HG02588 (cell line): ENCODE data around the gene PDLIM3.
"Not testable (repeated sequence)": the region's sequence is repeated elsewhere in the genome, so short reads cannot be mapped to it uniquely, and the experiment has no call there.

Experiments used
- ATAC-seq: cut with Tn5 transposase; IDR thresholded peaks from one replicate; pipeline ENCODE4 v1.9.1; 2021; ENCODE audit warnings: mild to moderate bottlenecking, moderate library complexity; ENCODE audit not compliant: unreplicated experiment

The PDLIM3 gene

GRCh38 chr4:185554365-185555126 lies 19.2 kb upstream of the PDLIM3 start:
- ATAC-seq = no peak

GRCh38 chr4:185552254-185552653 lies 16.9 kb upstream of the PDLIM3 start:
- ATAC-seq = no peak

DNA sequence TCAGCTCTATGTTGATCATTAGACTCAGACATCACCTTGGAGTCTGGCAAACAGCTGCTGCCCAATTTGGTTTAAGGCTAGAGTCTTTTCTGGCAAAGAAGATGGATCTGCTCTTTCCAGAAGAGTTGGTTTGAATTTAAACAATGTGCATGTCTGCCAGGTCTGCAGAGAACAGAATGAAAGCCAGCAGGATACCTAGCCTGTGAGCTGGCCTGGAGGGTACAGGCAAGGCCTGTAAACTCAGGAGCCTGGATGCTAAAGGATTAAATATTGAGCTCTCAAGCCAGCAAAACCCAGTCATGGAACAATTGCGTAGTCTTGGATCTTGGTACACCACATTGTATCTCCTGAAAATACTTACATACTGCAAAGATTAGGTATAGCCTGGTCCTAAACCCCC lies 15.6 kb upstream of the PDLIM3 start:
- no peak for ATAC-seq

DNA sequence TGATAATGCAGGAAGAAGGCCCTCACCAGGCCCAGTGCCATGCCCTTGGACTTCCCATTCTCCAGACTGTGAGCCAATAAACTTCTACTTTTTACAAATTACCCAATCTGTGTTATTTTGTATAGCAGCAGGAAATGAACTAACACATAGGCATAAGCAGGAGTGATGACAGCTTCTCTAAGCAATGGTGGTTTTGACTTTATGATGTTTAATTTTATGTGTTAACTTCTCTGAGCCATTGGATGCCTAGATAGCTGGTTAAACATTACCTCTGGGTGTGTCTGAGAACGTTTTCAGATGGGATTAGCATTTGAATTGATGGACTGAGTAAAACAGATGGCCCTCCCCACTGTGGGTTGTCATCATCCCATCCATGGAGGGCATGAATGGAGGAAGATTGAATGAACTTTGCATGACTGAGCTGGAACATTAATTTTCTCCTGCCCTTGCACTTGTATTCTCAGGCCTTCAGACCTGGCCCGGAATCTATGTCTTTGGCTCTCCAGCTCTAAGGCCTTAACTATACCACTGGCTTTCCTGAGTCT lies 13.9 kb upstream of the PDLIM3 start:
- ATAC-seq = no peak

DNA sequence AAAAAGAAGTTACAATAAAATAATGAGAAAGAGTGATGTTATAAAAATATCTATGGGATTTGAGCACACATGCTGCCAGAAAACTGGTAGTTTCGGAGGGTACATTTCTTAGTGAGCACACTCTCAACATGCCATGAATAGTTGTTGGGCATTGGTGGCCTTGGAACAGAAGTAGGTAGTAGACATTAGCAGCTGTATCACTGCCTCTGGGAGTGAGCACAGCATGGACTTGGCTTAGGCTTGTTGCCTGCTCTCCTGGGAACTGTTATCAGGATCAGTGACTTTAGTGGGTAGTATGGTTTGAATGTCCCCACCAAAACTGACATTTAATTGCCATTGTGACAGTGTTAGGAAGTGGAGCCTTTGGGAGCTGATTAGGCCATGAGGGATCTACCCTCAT lies 13.3 kb upstream of the PDLIM3 start:
- no peak for ATAC-seq

GRCh38 chr4:185546335-185546734 lies 11.0 kb upstream of the PDLIM3 start:
- ATAC-seq = no peak

DNA sequence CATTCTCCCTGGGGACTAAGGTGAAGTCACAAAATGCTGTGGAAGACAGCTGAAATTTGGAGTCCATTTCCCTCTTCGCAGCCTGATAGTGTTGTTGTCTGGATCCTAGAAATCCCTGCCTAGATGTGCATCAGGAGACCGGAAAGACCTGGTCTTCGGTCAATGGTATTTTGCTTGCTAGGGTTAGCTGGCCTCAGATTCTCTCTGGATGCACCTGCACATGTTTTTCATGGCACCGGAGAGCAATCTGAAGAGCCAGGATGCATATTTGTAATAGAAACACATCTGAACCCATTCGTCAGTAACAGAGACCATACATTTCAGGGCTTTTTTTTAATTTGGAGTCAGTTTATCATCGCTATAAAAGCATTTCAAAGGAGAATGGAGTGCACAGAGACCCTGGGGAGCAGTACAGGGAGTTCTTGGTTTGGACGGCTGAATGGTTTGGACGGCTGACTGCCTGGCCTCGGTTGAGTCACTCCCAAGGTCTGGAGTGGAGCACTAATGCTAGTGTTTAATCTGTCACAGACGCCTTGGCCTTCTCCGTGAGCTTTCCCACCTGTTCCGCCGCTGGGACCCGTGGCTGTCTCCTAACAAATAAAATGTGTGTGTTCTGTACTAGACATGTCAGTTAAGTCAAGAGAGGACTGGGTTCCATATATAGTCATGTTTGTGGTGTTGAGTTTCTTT lies 7.5 kb upstream of the PDLIM3 start:
- no peak for ATAC-seq

GRCh38 chr4:185541251-185541727 lies 6.0 kb upstream of the PDLIM3 start:
- ATAC-seq = no peak

GRCh38 chr4:185540487-185541120 lies 5.3 kb upstream of the PDLIM3 start:
- no peak for ATAC-seq

GRCh38 chr4:185540040-185540439 lies 4.7 kb upstream of the PDLIM3 start:
- no peak for ATAC-seq

GRCh38 chr4:185538806-185539205 lies 3.5 kb upstream of the PDLIM3 start:
- no peak for ATAC-seq

GRCh38 chr4:185536411-185536709 lies 1.1 kb upstream of the PDLIM3 start:
- ATAC-seq = no peak

GRCh38 chr4:185535612-185536410 lies 504 bp upstream of the PDLIM3 start:
- ATAC-seq = no peak

DNA sequence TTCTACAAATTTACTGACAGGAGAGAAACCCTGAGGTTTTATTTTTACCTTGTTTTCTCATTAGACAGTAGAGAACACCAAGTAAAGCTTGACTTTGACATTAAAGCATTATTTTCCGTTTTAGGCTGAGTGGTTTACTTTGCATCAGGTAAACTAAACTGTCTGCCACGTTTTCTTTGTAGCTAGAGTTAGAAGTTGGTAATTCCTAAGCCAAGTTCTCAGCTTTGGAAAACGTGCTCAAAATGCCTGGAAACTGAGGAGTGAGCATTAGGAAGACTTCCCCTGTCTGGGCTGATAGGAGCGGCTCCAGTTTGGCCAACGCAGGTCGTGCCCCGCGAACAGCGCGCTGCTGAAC lies 819 bp downstream of the PDLIM3 start:
- no peak for ATAC-seq

DNA sequence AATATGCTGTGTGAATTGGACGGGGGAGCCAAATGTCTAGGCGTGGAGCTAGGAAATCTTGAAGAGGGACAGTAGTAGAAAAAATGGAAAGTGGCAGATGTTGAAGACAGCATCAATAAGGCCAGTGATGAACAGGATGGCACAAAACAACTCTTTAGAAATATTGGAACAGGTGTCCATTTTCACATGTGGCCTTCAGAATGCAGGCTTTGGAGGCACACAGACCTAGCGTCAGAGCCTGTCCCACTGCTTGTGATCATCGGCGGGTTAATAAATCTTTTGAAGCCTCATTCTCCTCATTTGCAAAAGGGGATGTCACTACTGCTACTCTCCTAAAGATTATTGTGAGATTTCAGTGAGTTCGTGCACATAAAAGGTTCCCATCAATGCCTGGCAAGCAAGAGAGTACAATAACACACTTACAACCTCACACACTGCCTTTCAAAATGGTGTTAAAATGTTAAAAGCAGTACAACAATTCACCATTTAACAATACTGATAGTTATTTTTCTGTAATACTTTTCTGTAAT lies 2.4 kb downstream of the PDLIM3 start:
- ATAC-seq = no peak

GRCh38 chr4:185532293-185532692 lies 3.0 kb downstream of the PDLIM3 start:
- no peak for ATAC-seq

DNA sequence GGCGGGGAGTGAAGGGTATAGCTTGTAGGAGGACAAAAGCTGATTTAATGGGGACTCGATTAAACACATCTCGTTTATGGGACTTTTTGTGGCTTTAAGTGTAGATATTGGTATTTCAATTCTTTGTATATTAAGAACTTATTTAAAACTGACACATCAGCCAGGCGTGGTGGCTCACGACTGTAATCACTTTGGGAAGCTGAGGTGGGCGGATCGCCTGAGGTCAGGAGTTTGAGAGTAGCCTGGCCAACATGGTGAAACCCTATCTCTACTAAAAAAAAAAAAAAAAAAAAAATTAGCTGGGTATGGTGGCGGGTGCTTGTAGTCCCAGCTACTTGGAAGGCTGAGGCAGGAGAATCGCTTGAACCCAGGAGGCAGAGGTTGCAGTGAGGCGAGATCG lies 3.7 kb downstream of the PDLIM3 start:
- ATAC-seq = not testable (repeated sequence)

GRCh38 chr4:185529413-185529812 lies 5.9 kb downstream of the PDLIM3 start:
- no peak for ATAC-seq

GRCh38 chr4:185524888-185525863 lies 10.1 kb downstream of the PDLIM3 start:
- ATAC-seq = no peak

GRCh38 chr4:185523862-185524261 lies 11.4 kb downstream of the PDLIM3 start:
- no peak for ATAC-seq
